ENCODE data around the gene PTPRD.

- TF ChIP-seq, protein P1, sequence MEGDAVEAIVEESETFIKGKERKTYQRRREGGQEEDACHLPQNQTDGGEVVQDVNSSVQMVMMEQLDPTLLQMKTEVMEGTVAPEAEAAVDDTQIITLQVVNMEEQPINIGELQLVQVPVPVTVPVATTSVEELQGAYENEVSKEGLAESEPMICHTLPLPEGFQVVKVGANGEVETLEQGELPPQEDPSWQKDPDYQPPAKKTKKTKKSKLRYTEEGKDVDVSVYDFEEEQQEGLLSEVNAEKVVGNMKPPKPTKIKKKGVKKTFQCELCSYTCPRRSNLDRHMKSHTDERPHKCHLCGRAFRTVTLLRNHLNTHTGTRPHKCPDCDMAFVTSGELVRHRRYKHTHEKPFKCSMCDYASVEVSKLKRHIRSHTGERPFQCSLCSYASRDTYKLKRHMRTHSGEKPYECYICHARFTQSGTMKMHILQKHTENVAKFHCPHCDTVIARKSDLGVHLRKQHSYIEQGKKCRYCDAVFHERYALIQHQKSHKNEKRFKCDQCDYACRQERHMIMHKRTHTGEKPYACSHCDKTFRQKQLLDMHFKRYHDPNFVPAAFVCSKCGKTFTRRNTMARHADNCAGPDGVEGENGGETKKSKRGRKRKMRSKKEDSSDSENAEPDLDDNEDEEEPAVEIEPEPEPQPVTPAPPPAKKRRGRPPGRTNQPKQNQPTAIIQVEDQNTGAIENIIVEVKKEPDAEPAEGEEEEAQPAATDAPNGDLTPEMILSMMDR (IDR thresholded peaks at IDR 0.05): peak; percentile 78
- no peak for TF ChIP-seq EZH2 (IDR thresholded peaks at IDR 0.05; ENCODE audit: borderline replicate concordance, insufficient read depth, low read depth, low read length, poor library complexity, severe bottlenecking)
Measured at GRCh38 chr9:9790216-9790872, 822.5 kb downstream of the PTPRD start.

Data from B cell (primary cell).